HG03354 (cell line): Measurements from ENCODE around the gene PYGL.

Experiments used
- ATAC-seq: cut with Tn5 transposase; IDR thresholded peaks from one replicate; pipeline ENCODE4 v1.9.1; 2021; ENCODE audit warnings: mild to moderate bottlenecking; ENCODE audit not compliant: unreplicated experiment, poor library complexity, severe bottlenecking

The PYGL gene

GRCh38 chr14:50943943-50944646, at the start of gene PYGL:
Gene PYGL (minus strand): TSS chr14:50944483. CDS start chr14:50944403, 80 bp downstream.
- ATAC-seq, result peak; percentile 77

- no peak for ATAC-seq
These were observed 41.6 kb upstream of the PYGL start for GRCh38 chr14:50985859-50986331.

DNA sequence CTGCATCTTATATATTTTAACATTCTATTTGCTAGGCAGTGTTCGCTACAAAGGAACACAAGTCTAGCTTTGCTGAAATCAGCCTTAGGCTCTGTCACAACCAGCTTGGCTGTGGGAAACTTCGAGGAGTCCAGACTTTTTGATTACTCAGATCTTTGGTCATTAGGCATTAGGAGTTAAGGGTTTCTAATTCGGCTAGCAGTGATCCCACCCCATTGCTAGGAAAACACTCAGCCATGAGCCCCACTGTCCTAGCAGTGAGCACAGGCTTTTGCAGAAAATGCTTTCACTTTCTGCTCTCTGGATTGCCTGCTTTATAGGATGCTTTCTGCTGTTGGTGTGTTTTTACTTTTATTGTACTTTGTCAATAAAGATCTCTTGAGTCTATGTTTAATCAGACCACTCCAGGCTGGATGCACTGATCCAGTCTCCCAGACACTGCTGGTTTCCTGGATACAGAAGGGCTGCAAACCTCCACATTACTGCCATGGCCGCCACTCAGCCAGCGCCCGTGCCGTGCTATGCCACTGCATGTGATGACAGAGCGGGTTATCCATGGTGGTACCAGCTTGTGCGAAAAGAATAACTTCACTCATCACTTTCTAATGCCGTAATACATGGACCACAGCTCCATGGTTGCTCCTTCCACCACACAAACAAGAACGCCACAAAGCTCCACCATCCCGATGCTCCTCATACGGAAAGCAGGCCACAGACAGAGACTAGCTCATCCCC, 41.0 kb upstream of the PYGL start:
- no peak for ATAC-seq

DNA sequence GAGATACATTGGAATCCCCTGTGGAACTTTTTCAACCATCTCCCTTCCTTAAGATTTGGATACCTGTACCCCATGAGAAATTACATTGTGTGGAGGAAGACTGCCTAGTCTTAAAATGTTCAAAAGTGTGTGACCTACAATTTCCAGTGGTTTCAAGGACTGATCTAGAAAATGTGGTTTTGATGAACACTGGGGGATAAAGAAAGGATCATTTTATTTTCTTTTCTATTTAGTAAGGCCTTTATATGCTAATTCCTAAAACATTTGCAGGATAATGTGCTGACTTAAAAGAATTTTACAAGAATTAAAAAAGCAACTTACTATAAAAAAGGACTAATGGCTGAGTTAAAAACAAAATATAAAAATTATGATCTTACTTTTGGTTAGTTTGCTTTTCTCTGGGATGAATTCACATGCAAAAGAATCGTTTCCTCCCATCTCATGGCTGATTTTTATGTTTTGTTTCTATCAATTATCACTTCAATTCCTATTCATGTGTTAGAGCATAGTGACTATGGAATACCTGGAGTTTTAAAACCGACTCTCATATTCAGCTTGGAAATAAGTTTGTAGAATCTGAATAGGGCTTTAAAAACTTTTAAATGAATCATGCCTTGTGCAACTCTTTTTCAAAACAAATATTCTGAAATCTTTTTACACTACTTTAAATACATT, 39.9 kb upstream of the PYGL start:
- no peak for ATAC-seq

DNA sequence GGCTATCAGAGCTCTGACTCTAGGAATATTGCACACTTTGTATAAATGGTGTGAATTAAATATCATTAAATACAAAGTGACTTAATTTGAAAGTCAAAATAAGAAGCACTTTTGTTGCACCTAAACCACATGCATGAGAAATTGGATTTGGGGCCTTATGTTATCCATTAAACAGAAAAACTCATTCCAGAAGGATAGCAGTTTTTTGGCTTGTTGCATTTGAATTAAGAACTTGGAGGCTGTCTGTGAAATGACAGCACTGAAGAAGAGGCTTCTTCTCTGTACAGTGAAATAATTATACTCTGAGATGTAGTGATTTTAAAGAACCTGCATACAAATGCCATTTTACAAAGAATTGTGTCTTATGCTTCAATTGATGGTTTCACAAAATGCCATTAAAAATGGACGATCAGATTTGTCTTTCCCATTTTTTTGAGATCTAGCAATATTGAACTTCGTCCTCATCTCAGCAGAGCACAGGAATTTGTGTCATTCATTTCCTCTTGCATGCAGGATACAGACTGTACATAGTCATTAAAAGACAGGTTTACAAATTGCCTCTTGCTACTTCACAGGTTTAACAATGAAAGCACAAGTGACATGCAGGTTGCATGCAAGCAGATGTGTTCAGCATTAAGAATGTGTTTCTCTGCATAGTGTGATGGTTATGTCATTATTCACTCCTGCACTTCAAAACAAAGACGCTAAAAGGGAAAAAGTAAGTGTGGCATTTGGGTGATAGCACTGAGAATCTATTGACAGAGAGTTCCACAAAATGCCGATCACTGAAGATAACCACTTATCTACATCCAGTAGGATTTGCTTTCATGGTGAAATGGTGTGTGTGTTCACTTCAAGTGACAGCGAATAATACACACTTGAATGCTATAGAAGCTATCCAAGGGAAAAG, 35.9 kb upstream of the PYGL start:
- ATAC-seq, result no peak

- peak; percentile 97 for ATAC-seq
These were observed 34.6 kb upstream of the PYGL start for GRCh38 chr14:50978888-50979287.

DNA sequence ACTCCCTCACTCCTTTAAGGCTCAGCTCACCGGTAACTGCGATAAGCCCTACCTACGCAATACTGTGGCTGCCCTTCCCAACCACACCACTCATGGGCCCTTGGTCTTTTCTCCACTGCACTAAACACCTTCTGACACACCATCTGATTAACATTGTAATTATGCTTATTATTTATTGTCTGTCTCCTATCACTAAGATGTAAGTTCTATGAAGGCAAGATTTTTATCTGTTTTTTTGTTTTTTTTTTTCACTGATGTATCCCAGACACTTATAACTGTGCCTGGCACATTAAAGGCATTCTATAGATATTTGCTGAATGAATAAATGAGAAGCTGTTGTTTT, 34.2 kb upstream of the PYGL start:
- ATAC-seq, result peak; percentile 15

GRCh38 chr14:50977863-50978528, 33.7 kb upstream of the PYGL start:
- peak; percentile 56 for ATAC-seq

- ATAC-seq, result no peak
These were observed 29.8 kb upstream of the PYGL start for GRCh38 chr14:50974118-50974517.

GRCh38 chr14:50972734-50973133, 28.5 kb upstream of the PYGL start:
- ATAC-seq, result no peak

- ATAC-seq, result no peak
These were observed 26.9 kb upstream of the PYGL start for GRCh38 chr14:50970886-50971781.

- ATAC-seq, result no peak
These were observed 23.5 kb upstream of the PYGL start for GRCh38 chr14:50967790-50968189.

DNA sequence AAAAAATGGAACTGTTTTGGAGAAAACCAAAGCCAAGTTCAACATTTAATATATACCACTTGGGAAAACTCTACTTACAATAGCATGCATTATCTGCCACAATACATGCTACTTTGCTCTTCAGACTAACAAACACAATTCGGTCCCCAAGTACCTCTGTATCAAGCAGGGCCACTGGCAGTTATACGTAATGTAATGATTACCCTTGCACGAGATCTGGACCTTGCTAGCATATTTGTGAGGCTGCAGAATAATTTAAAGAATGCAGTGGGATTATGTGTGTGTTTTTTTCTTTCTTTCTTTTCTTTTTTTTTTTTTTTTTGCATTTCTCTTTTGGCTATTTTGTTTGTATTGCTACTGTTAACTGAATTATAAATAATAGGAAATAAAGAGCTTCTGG, 22.8 kb upstream of the PYGL start:
- no peak for ATAC-seq

GRCh38 chr14:50964683-50965390, 20.6 kb upstream of the PYGL start:
- no peak for ATAC-seq

GRCh38 chr14:50963919-50964318, 19.6 kb upstream of the PYGL start:
- ATAC-seq, result no peak

- ATAC-seq, result no peak
These were observed 17.4 kb upstream of the PYGL start for GRCh38 chr14:50961605-50962221.

DNA sequence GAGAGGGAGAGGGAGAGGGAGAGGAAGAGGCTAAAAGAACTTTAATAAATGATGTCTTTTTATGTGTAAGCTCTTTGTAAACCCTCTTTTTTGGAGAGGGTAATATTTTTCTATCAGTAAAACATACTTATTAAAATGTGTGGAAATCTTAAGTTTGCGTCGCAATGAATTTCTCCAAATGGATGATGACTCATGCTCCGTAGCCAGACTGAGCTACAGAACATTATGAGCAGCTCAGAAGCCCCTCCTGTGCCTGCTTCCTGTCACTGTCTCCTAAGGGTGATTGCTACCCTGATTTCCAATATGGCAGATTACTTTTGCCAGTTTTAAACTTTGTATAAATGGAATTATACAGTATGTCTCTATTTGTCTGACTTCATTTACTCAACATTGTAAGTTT, 13.0 kb upstream of the PYGL start:
- ATAC-seq, result no peak
